Skeletal muscle satellite cell (primary cell): Measurements from ENCODE around the gene AMN.

Experiments
- H3K27me3 ChIP-seq: 2 replicates; pipeline ENCODE4 v1.7.0; 2013; ENCODE audit warnings: low read length; ENCODE audit not compliant: control insufficient read depth, insufficient read depth
- H3K36me3 ChIP-seq: 2 replicates; pipeline ENCODE4 v1.7.0; 2013; ENCODE audit warnings: mild to moderate bottlenecking, control low read depth, low read length; ENCODE audit not compliant: insufficient read depth
- H3K4me1 ChIP-seq: 2 replicates; pipeline ENCODE4 v1.7.0; 2013; ENCODE audit warnings: low read length; ENCODE audit not compliant: control insufficient read depth, insufficient read depth
- H3K4me2 ChIP-seq: 2 replicates; pipeline ENCODE4 v1.7.0; 2013; ENCODE audit warnings: mild to moderate bottlenecking, low read length
- H3K4me3 ChIP-seq: 2 replicates; pipeline ENCODE4 v1.7.0; 2013; ENCODE audit warnings: low read length
- H3K9ac ChIP-seq: 2 replicates; pipeline ENCODE4 v1.7.0; 2013; ENCODE audit warnings: mild to moderate bottlenecking, low read depth, low read length, moderate library complexity
- H3K9me3 ChIP-seq: replicated peaks from 2 replicates; pipeline ENCODE4 v1.7.0; 2013; ENCODE audit warnings: mild to moderate bottlenecking, control low read depth, low read length

AMN gene

DNA sequence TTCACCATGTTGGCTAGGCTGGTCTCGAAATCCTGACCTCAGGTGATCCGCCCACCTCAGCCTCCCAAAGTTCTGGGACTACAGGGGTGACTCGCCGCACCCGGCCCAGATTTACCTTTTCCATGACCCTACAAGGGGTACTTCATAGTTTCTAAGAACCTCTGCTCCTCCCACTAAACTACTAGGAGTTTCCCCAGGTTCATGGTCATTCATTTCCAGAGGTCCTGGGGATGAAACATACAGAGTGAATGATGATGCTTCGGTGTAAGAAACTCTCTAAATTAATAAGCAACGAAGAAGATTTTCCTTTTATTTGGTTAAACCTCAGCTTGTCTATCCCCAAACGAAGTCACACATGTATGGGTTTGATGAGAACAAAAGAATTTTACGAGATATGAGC is 56.9 kb downstream of the AMN start:
- H3K4me2 ChIP-seq = no peak overlapping the region
- no peak overlapping the region for H3K9ac ChIP-seq
- H3K36me3 ChIP-seq = peaks cover 72% of the 10 kb centered on the region
- no peaks in the 10 kb centered on the region for H3K9me3 ChIP-seq
- no peaks in the 10 kb centered on the region for H3K27me3 ChIP-seq
- H3K4me1 ChIP-seq = peaks cover 3% of the 10 kb centered on the region
- no peak overlapping the region for H3K4me3 ChIP-seq

DNA sequence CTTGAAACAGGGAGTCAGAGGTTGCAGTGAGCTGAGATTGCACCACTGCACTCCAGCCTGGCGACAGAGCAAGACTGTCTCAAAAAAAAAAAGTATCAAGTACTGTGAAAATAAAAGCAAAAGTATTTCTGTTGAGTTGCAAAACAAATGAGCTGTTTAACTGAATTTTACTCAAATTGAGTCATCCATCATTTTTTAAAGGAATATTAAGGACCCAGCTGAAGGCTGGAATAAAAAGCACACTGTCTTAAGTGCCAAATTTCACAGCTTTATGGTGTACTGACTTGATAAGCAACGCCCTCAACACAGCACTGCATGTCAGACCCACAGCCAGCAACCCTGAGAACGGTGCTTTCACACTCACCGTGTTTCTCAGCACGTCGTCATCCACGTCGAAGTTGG is 57.9 kb downstream of the AMN start:
- Histone ChIP-seq H3K4me3 (no peak overlapping the region), H3K4me1 (peaks cover 3% of the 10 kb centered on the region), H3K36me3 (peaks cover 77% of the 10 kb centered on the region), H3K27me3 (no peaks in the 10 kb centered on the region), H3K9me3 (no peaks in the 10 kb centered on the region), H3K9ac (no peak overlapping the region), H3K4me2 (no peak overlapping the region)
